Stimulated activated CD4-positive, alpha-beta T cell treated with anti-CD3 and anti-CD28 coated beads, Interleukin-12 subunit alpha, Interleukin-12 subunit beta, amount 100 ng/mL, for 24 hours (primary cell): ENCODE data around the gene PLLP.

Source experiments
- DNase-seq, 2 experiments: peaks; one replicate each; pipeline ENCODE4 v3.0.0-alpha.2; 2020; ENCODE audit warnings: low read depth in 2 of 2

PLLP gene

GRCh38 chr16:57284209-57284951 lies at the start of gene PLLP:
Gene PLLP (minus strand): TSS chr16:57284672. CDS start chr16:57284540, 132 bp downstream.
- DNase-seq: peak in 1 of 2 experiments; percentile 15

GRCh38 chr16:57333402-57333801 lies 48.9 kb upstream of the PLLP start:
- no peak for DNase-seq

GRCh38 chr16:57331355-57331754 lies 46.9 kb upstream of the PLLP start:
- DNase-seq: no peak

- no peak for DNase-seq
Measured at GRCh38 chr16:57329718-57330327, 45.4 kb upstream of the PLLP start.

GRCh38 chr16:57325458-57325857 lies 41.0 kb upstream of the PLLP start:
- no peak for DNase-seq

GRCh38 chr16:57324749-57325148 lies 40.3 kb upstream of the PLLP start:
- no peak for DNase-seq

- DNase-seq: no peak
Measured at GRCh38 chr16:57319646-57320045, 35.2 kb upstream of the PLLP start.

GRCh38 chr16:57318240-57318970 lies 33.9 kb upstream of the PLLP start:
- DNase-seq: no peak

GRCh38 chr16:57316390-57317017 lies 32.0 kb upstream of the PLLP start:
- DNase-seq: no peak

GRCh38 chr16:57315416-57315815 lies 30.9 kb upstream of the PLLP start:
- DNase-seq: no peak

- DNase-seq: no peak
Measured at GRCh38 chr16:57314161-57314785, 29.8 kb upstream of the PLLP start.

GRCh38 chr16:57313509-57313908 lies 29.0 kb upstream of the PLLP start:
- DNase-seq: no peak

GRCh38 chr16:57310801-57311200 lies 26.3 kb upstream of the PLLP start:
- DNase-seq: no peak

GRCh38 chr16:57308041-57308440 lies 23.6 kb upstream of the PLLP start:
- DNase-seq: no peak

- no peak for DNase-seq
Measured at GRCh38 chr16:57307365-57307764, 22.9 kb upstream of the PLLP start.

- DNase-seq: no peak
Measured at GRCh38 chr16:57306676-57307341, 22.3 kb upstream of the PLLP start.

GRCh38 chr16:57305159-57305811 lies 20.8 kb upstream of the PLLP start:
- no peak for DNase-seq

GRCh38 chr16:57304169-57305061 lies 19.9 kb upstream of the PLLP start:
- no peak for DNase-seq

- DNase-seq: no peak
Measured at GRCh38 chr16:57303910-57304168, 19.4 kb upstream of the PLLP start.
